Neural crest cell (in vitro differentiated cells): ENCODE data around the gene GRIP2. TPM values are rescaled to one million over a fixed set of nuclear protein-coding genes. Genes with fewer than 3 reads are reported as not detected.
A peak's percentile ranks its signal among the peaks of the same experiment; 100 is the strongest.

Experiments used
- DNase-seq: peaks from one replicate; pipeline ENCODE4 v3.0.0; 2021; ENCODE audit warnings: low read depth, mixed read lengths, low spot score
- H3K27ac Mint-ChIP-seq: one replicate; pipeline ENCODE4 v1.8.0; 2021; ENCODE audit warnings: mild to moderate bottlenecking, mixed read lengths; ENCODE audit not compliant: unreplicated experiment
- H3K27me3 Mint-ChIP-seq: 2 replicates; pipeline ENCODE4 v1.8.0; 2021; ENCODE audit warnings: low read depth, mild to moderate bottlenecking, mixed read lengths
- H3K36me3 Mint-ChIP-seq: 2 replicates; pipeline ENCODE4 v1.8.0; 2021; ENCODE audit warnings: low read depth, mild to moderate bottlenecking, mixed read lengths
- H3K4me1 Mint-ChIP-seq: 2 replicates; pipeline ENCODE4 v1.8.0; 2021; ENCODE audit warnings: mixed read lengths
- H3K4me3 Mint-ChIP-seq: one replicate; pipeline ENCODE4 v1.8.0; 2021; ENCODE audit warnings: mild to moderate bottlenecking, mixed read lengths
- H3K9me3 Mint-ChIP-seq: 2 replicates; pipeline ENCODE4 v1.8.0; 2021; ENCODE audit warnings: mixed read lengths
- CTCF ChIP-seq: fragments of 200-600 bp; sonication (generic); conservative IDR thresholded peaks from 2 replicates; pipeline ENCODE4 v1.5.0; 2021; ENCODE audit warnings: antibody characterized with exemption, mild to moderate bottlenecking
- total RNA-seq: library from RNA; stranded (reverse); gene quantifications from 2 replicates; pipeline ENCODE4 v1.2.1, GENCODE V29; 2021

The GRIP2 gene
- total RNA-seq, 1 donor from 2014 or later: 3.2 TPM

- Mint-ChIP-seq H3K27me3 (no peaks in the 10 kb centered on the region), H3K4me1 (peaks cover 31% of the 10 kb centered on the region), H3K9me3 (peaks cover 2% of the 10 kb centered on the region), H3K27ac (peak overlapping the region; percentile 78), H3K36me3 (peaks cover 32% of the 10 kb centered on the region), H3K4me3 (no peak overlapping the region)
- DNase-seq: no peak
- TF ChIP-seq CTCF: no peak
These were observed 88.0 kb downstream of the GRIP2 start for GRCh38 chr3:14451844-14452739.

- Mint-ChIP-seq H3K9me3 (peaks cover 4% of the 10 kb centered on the region), H3K36me3 (peaks cover 40% of the 10 kb centered on the region), H3K4me1 (peaks cover 31% of the 10 kb centered on the region), H3K27ac (no peak overlapping the region), H3K27me3 (no peaks in the 10 kb centered on the region), H3K4me3 (no peak overlapping the region)
- TF ChIP-seq CTCF: no peak
- DNase-seq: no peak
These were observed 89.1 kb downstream of the GRIP2 start for GRCh38 chr3:14450922-14451606.

GRCh38 chr3:14450506-14450905, 89.6 kb downstream of the GRIP2 start:
- Mint-ChIP-seq H3K27me3 (no peaks in the 10 kb centered on the region), H3K36me3 (peaks cover 46% of the 10 kb centered on the region), H3K9me3 (peaks cover 4% of the 10 kb centered on the region), H3K27ac (no peak overlapping the region), H3K4me1 (peaks cover 31% of the 10 kb centered on the region), H3K4me3 (no peak overlapping the region)
- no peak for DNase-seq
- TF ChIP-seq CTCF: no peak

- H3K4me3 Mint-ChIP-seq: no peak overlapping the region
- no peak for TF ChIP-seq CTCF
- H3K9me3 Mint-ChIP-seq: peaks cover 4% of the 10 kb centered on the region
- peak overlapping the region; percentile 19 for H3K27ac Mint-ChIP-seq
- DNase-seq: no peak
- peaks cover 22% of the 10 kb centered on the region for H3K4me1 Mint-ChIP-seq
- H3K27me3 Mint-ChIP-seq: no peaks in the 10 kb centered on the region
- peaks cover 45% of the 10 kb centered on the region for H3K36me3 Mint-ChIP-seq
These were observed 91.1 kb downstream of the GRIP2 start for GRCh38 chr3:14448756-14449727.

GRCh38 chr3:14448063-14448462, 92.1 kb downstream of the GRIP2 start:
- Mint-ChIP-seq H3K27ac (no peak overlapping the region), H3K4me3 (no peak overlapping the region), H3K4me1 (peaks cover 14% of the 10 kb centered on the region)

More at GRCh38 chr3:14448063-14448462, 92.1 kb downstream of the GRIP2 start:
- peaks cover 44% of the 10 kb centered on the region for H3K36me3 Mint-ChIP-seq
- no peak for DNase-seq
- H3K27me3 Mint-ChIP-seq: no peaks in the 10 kb centered on the region
- H3K9me3 Mint-ChIP-seq: peaks cover 4% of the 10 kb centered on the region
- no peak for TF ChIP-seq CTCF
